GM21723 (cell line): ENCODE measurements around the gene FRS2.

Experiments used
- ATAC-seq: cut with Tn5 transposase; IDR thresholded peaks from one replicate; pipeline ENCODE4 v1.9.1; 2021; ENCODE audit warnings: mild to moderate bottlenecking, moderate library complexity; ENCODE audit not compliant: unreplicated experiment

Gene FRS2

GRCh38 chr12:69500631-69501030 lies 30.4 kb downstream of the FRS2 start:
- ATAC-seq: no peak

DNA sequence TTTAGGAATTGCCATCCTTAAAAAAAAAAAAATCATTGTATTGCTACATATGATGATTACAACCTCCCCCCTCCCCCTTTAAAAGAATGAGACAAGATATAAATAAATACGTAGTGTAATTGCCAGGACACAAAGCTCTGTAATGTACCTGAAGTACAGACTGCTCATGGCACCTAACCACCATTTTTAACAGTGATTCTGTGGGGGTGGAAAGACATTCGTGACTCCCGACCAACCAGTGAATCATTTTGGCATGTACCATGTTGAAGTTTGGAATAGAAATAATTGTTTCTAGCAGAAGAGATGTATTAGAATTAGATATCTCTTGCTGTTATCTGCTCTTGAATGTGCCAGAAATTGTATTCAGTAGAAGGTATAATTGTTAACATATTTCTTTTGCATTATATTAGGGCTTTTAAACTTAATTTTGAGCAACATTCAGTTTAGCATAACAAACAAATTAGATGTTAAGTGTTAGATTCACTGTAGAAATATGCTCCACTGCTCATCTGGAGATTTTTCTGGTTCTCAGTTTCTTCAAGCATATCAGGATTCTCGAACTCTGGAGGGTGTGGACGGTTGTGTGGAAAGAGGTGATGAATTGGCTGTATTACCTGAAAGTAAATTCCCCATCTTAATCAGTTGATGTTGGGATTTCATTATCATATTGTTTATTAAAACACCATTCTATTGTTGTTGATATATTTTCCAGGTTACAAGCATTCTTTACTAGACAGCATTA lies 31.1 kb downstream of the FRS2 start:
- ATAC-seq: no peak

- ATAC-seq: no peak
These were observed 32.3 kb downstream of the FRS2 start for GRCh38 chr12:69502345-69503081.

GRCh38 chr12:69508091-69508490 lies 37.9 kb downstream of the FRS2 start:
- ATAC-seq: no peak

DNA sequence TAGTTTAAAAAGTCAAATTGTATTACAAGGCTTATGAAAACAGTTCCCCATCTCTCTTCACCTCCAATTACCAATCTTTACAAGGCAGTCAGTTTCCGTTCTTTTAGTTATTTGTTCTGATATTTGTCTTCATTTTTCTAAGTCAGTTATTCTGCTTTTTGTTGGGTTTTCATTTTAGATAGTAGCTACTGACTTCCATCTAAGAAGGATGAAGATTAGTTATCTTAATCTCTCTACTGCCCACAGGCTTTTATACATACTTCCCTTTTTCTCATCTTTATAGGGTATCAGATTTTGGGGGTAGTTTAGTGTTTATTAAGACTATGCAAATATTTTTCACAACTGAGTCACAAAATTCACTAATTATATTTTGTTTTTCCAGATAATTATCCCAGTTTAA lies 38.4 kb downstream of the FRS2 start:
- no peak for ATAC-seq

GRCh38 chr12:69509308-69509736 lies 39.1 kb downstream of the FRS2 start:
- ATAC-seq: no peak

DNA sequence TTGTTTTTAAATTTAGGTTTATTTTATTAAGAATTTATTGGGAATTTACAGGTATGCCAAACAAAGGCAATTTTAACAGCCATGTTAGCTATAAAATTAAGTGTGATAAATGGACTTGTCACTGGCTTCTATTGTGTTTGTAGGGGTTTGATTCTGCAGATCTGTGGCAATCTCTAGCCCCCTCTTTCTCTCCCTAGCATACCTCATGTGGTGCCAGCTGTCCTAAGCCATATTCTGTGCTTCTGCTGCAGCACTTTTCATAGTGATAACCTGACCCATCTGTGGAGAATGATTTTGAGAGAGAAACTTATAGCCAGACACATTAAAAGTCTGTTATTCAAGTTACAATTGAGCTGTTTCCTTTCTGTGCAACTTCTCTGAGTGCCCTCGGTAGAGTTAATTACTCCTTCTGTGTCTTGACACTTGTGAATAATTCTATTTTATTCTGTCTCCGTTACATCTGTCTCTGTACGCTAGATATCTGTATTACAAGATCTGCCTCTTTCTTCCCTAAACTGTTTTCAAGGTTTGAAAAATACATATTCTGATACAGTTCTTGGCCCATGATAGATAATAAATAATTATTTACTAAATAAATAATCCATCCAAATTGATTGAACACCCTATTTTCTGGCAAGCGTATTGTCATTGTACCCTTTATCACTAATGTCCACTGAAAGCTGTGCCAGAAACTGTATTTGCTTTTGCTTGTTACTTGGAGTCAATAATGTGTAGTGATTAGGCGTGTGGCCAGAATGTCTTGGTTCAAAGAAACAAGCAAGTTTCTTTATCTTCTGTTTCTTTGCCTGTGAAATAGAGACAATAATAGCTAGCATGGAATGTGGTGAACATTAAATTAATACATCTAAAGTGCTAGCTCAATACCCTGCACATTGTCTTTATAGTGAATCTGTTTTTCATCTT lies 40.0 kb downstream of the FRS2 start:
- ATAC-seq: no peak

- ATAC-seq: no peak
These were observed 40.8 kb downstream of the FRS2 start for GRCh38 chr12:69511016-69511415.

GRCh38 chr12:69511469-69512267 lies 41.5 kb downstream of the FRS2 start:
- ATAC-seq: no peak

- ATAC-seq: no peak
These were observed 42.6 kb downstream of the FRS2 start for GRCh38 chr12:69512820-69513219.

DNA sequence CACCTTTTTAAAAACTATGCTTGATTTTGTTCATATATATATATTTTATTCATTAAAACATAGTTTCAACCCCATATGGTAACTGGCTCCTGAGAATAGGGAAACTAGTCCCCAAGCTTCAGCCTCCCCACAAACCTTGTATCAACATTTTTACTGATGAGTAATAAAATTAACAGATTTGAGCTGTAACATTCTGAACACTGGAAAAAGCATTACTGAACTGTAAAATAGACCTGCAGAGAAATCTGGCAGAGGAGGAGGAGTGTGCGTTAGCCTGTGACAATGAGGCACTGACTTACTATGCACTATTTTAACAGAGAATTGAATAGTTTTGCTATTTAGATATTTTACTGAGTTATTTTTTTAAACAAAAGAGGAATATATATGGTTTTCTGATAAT lies 43.1 kb downstream of the FRS2 start:
- no peak for ATAC-seq

DNA sequence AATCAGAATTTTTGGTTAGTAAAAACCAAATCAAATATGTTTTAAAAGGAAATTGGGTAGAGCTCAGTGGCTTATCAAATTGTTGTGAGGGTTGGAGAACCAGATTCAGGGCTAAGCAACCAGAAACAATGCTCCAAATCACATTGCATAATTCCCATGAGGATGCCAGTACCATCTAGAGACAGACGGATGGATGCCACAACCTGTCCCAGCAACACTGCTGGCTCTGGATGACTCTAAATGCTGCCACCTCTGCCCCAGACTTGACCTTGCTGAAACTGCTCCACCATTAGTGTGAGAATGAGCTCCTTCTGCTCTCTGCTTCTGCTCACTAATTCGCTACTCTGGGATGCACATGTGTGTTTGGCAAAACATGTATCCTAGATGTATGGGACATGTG lies 43.9 kb downstream of the FRS2 start:
- no peak for ATAC-seq

GRCh38 chr12:69514845-69515244 lies 44.7 kb downstream of the FRS2 start:
- no peak for ATAC-seq

GRCh38 chr12:69515394-69515930 lies 45.3 kb downstream of the FRS2 start:
- ATAC-seq: no peak

DNA sequence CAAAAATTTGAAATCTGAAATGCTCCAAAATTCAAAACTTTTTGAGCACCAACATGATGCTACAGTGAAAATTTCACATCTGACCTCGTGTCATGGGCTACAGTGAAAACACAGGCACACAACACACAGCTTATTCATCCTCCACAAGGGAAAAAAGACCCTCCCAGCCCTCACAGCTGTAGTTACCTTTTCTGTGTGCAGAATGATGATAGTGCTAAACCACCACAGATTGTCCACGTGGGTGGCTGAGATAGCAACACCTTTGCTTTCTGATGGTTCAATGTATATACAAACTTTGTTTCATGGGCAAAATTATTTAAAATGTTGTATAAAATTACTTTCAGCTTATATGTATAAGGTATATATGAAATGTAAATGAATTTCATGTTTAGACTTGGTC lies 46.8 kb downstream of the FRS2 start:
- no peak for ATAC-seq

- no peak for ATAC-seq
These were observed 47.2 kb downstream of the FRS2 start for GRCh38 chr12:69517406-69517805.

DNA sequence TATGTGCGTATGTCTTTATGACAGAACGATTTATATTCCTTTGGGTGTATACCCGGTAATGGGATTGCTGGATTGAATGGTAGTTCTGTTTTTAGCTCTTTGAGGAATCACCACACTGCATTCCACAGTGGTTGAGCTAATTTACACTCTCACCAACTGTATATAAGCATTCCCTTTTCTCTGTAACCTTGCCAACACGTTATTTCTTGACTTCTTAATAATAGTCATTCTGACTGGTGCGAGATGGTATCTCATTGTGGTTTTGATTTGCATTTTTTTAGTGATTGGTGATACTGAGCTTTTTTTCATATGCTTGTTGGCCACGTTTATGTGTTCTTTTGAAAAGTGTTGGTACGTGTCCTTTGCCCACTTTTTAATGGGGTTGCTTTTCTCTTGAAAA lies 49.7 kb downstream of the FRS2 start:
- no peak for ATAC-seq

GRCh38 chr12:69523433-69524330 lies 53.5 kb downstream of the FRS2 start:
- no peak for ATAC-seq

- no peak for ATAC-seq
These were observed 54.1 kb downstream of the FRS2 start for GRCh38 chr12:69524331-69524630.
